ENCODE data around the gene TECPR1.
A peak's percentile ranks its signal among the peaks of the same experiment; 100 is the strongest.

Gene TECPR1

GRCh38 chr7:98267303-98267702 lies 15.3 kb upstream of the TECPR1 start:
- no peaks in the 10 kb centered on the region for H3K27me3 ChIP-seq (ENCODE audit: insufficient read depth, poor library complexity, severe bottlenecking)
- H3K27ac ChIP-seq (replicated peaks) = no peak overlapping the region
- H3K4me3 ChIP-seq (replicated peaks; ENCODE audit: insufficient read depth, low read length) = no peak overlapping the region
- no peak for DNase-seq (ENCODE audit: low read depth in 1 of 2, low spot score in 1 of 2)
- TF ChIP-seq POLR2AphosphoS5 (IDR thresholded peaks at IDR 0.05; ENCODE audit: low read depth) (no peak), GABPA (IDR thresholded peaks at IDR 0.05; ENCODE audit: low read depth) (no peak), REST (IDR thresholded peaks at IDR 0.05; ENCODE audit: insufficient replicate concordance, low read depth) (no peak), SPI1 (IDR thresholded peaks at IDR 0.05; ENCODE audit: borderline replicate concordance, low read depth) (no peak)
- TF ChIP-seq, protein P1, sequence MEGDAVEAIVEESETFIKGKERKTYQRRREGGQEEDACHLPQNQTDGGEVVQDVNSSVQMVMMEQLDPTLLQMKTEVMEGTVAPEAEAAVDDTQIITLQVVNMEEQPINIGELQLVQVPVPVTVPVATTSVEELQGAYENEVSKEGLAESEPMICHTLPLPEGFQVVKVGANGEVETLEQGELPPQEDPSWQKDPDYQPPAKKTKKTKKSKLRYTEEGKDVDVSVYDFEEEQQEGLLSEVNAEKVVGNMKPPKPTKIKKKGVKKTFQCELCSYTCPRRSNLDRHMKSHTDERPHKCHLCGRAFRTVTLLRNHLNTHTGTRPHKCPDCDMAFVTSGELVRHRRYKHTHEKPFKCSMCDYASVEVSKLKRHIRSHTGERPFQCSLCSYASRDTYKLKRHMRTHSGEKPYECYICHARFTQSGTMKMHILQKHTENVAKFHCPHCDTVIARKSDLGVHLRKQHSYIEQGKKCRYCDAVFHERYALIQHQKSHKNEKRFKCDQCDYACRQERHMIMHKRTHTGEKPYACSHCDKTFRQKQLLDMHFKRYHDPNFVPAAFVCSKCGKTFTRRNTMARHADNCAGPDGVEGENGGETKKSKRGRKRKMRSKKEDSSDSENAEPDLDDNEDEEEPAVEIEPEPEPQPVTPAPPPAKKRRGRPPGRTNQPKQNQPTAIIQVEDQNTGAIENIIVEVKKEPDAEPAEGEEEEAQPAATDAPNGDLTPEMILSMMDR (IDR thresholded peaks at IDR 0.05; ENCODE audit: insufficient read depth, low read length) = no peak

- no peak for TF ChIP-seq REST (IDR thresholded peaks at IDR 0.05; ENCODE audit: insufficient replicate concordance, low read depth)
- no peak for TF ChIP-seq POLR2AphosphoS5 (IDR thresholded peaks at IDR 0.05; ENCODE audit: low read depth)
- TF ChIP-seq, protein P1 (IDR thresholded peaks at IDR 0.05; ENCODE audit: insufficient read depth, low read length) = peak; percentile 24
- TF ChIP-seq GABPA (IDR thresholded peaks at IDR 0.05; ENCODE audit: low read depth) = no peak
- no peak for TF ChIP-seq SPI1 (IDR thresholded peaks at IDR 0.05; ENCODE audit: borderline replicate concordance, low read depth)
- no peak for DNase-seq (ENCODE audit: low read depth in 1 of 2, low spot score in 1 of 2)
Observed at GRCh38 chr7:98266840-98267239, 14.8 kb upstream of the TECPR1 start.

DNA sequence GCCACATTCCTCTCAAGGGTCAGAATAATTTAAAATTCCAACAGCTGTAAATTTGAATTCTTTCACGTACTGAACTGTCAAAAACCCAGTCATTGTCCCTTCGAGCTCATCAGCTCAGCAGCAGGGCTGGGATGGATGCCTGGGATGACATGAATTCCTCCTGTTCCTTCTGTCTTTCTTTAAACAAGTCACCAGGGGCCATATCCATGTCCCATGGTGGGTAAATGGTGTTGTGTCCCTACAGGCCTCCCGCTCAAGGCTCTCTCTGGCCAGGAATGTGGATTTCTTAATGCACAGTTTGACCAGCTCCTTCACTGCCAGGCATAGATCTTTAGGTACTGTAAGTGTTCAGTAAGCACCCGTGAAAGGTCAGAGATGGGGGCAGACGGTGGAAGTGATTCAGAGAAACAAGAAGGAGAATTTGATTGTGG lies 13.8 kb upstream of the TECPR1 start:
- Histone ChIP-seq H3K4me3 (replicated peaks; ENCODE audit: insufficient read depth, low read length) (no peak overlapping the region), H3K27ac (replicated peaks) (no peak overlapping the region), H3K27me3 (ENCODE audit: insufficient read depth, poor library complexity, severe bottlenecking) (no peaks in the 10 kb centered on the region)
- no peak for DNase-seq (ENCODE audit: low read depth in 1 of 2, low spot score in 1 of 2)
- TF ChIP-seq GABPA (IDR thresholded peaks at IDR 0.05; ENCODE audit: low read depth) = no peak
- no peak for TF ChIP-seq REST (IDR thresholded peaks at IDR 0.05; ENCODE audit: insufficient replicate concordance, low read depth)
- TF ChIP-seq SPI1 (IDR thresholded peaks at IDR 0.05; ENCODE audit: borderline replicate concordance, low read depth) = no peak
- TF ChIP-seq POLR2AphosphoS5 (IDR thresholded peaks at IDR 0.05; ENCODE audit: low read depth) = no peak
- TF ChIP-seq, protein P1 (IDR thresholded peaks at IDR 0.05; ENCODE audit: insufficient read depth, low read length) = no peak

More at GRCh38 chr7:98266840-98267239, 14.8 kb upstream of the TECPR1 start:
- no peak overlapping the region for H3K4me3 ChIP-seq (replicated peaks; ENCODE audit: insufficient read depth, low read length)
- H3K27me3 ChIP-seq (ENCODE audit: insufficient read depth, poor library complexity, severe bottlenecking) = no peaks in the 10 kb centered on the region
- no peak overlapping the region for H3K27ac ChIP-seq (replicated peaks)
